ENCODE data around the gene RUFY1. TPM values are rescaled to one million over a fixed set of nuclear protein-coding genes. Genes with fewer than 3 reads are reported as not detected.
"Not testable (repeated sequence)": the region's sequence is repeated elsewhere in the genome, so short reads cannot be mapped to it uniquely, and the experiment has no call there.

The RUFY1 gene
- total and polyA plus RNA-seq, 2 donors (not counting 3 experiments of a cell fraction or from before 2014, with no cell fraction given): 25.6 to 44.9 TPM

- H3K27me3 ChIP-seq (ENCODE audit: control insufficient read depth in 2 of 2, insufficient read depth in 2 of 2, low read length in 2 of 2); intact Hi-C loops (cut with micrococcal nuclease); H3K27ac ChIP-seq (ENCODE audit: insufficient read depth, low read depth, low read length); H3K4me1 ChIP-seq (ENCODE audit: control insufficient read depth, extremely low read depth, insufficient read depth, low read length); H3K9me3 ChIP-seq (replicated peaks; ENCODE audit: control insufficient read depth, insufficient read depth, low read length); H3K9ac ChIP-seq (replicated peaks; ENCODE audit: extremely low read depth, insufficient read depth, low read length); H3K79me2 ChIP-seq (ENCODE audit: control insufficient read depth, insufficient read depth, low read length); BruUV-seq (replicated peaks); CTCF ChIA-PET; POLR2A ChIA-PET; FAIRE-seq; dilution Hi-C loops (cut with MboI; ENCODE audit: extremely low pct_ligation_motif_present, low sequenced_read_pairs); H3K9me1 ChIP-seq (replicated peaks; ENCODE audit: control insufficient read depth, extremely low read depth, insufficient read depth, low read length); DNase-seq (ENCODE audit: low read depth, low spot score); H3K4me2 ChIP-seq (ENCODE audit: insufficient read depth, low read length); H2AFZ ChIP-seq (ENCODE audit: low read depth, low read length); H3K36me3 ChIP-seq (ENCODE audit: control insufficient read depth in 2 of 2, extremely low read depth in 1 of 2, insufficient read depth in 2 of 2, low read length in 2 of 2); H3K4me3 ChIP-seq (replicated peaks in 1 of 3; ENCODE audit: insufficient read depth in 1 of 3, low read depth in 1 of 3, low read length in 3 of 3); H4K20me1 ChIP-seq (replicated peaks; ENCODE audit: control insufficient read depth, extremely low read depth, insufficient read depth, low read length): not testable (repeated sequence)
Observed at GRCh38 chr5:179519416-179520070, 30.8 kb upstream of the RUFY1 start.

GRCh38 chr5:179522107-179522506, 28.2 kb upstream of the RUFY1 start:
- H3K9me3 ChIP-seq (replicated peaks; ENCODE audit: control insufficient read depth, insufficient read depth, low read length); dilution Hi-C loops (cut with MboI; ENCODE audit: extremely low pct_ligation_motif_present, low sequenced_read_pairs); H3K4me3 ChIP-seq (replicated peaks in 1 of 3; ENCODE audit: insufficient read depth in 1 of 3, low read depth in 1 of 3, low read length in 3 of 3); H4K20me1 ChIP-seq (replicated peaks; ENCODE audit: control insufficient read depth, extremely low read depth, insufficient read depth, low read length); CTCF ChIA-PET; DNase-seq (ENCODE audit: low read depth, low spot score); H3K4me2 ChIP-seq (ENCODE audit: insufficient read depth, low read length); H3K79me2 ChIP-seq (ENCODE audit: control insufficient read depth, insufficient read depth, low read length); H3K4me1 ChIP-seq (ENCODE audit: control insufficient read depth, extremely low read depth, insufficient read depth, low read length); H3K27ac ChIP-seq (ENCODE audit: insufficient read depth, low read depth, low read length); H3K36me3 ChIP-seq (ENCODE audit: control insufficient read depth in 2 of 2, extremely low read depth in 1 of 2, insufficient read depth in 2 of 2, low read length in 2 of 2); H2AFZ ChIP-seq (ENCODE audit: low read depth, low read length); BruUV-seq (replicated peaks); POLR2A ChIA-PET; intact Hi-C loops (cut with micrococcal nuclease); H3K27me3 ChIP-seq (ENCODE audit: control insufficient read depth in 2 of 2, insufficient read depth in 2 of 2, low read length in 2 of 2); H3K9me1 ChIP-seq (replicated peaks; ENCODE audit: control insufficient read depth, extremely low read depth, insufficient read depth, low read length); H3K9ac ChIP-seq (replicated peaks; ENCODE audit: extremely low read depth, insufficient read depth, low read length): not testable (repeated sequence)
- peak; percentile 48 for FAIRE-seq

All from endothelial cell of umbilical vein (primary cell).